Neutrophil (primary cell): ENCODE data around the gene MTM1.

Experiments
- H3K27ac ChIP-seq: fragments of 200-600 bp; sonication (generic); 2 replicates; pipeline ENCODE4 v1.5.1; 2016; ENCODE audit warnings: mild to moderate bottlenecking, moderate library complexity
- H3K27me3 ChIP-seq: fragments of 200-600 bp; sonication (generic); 2 replicates; pipeline ENCODE4 v1.6.0; 2016; ENCODE audit warnings: mild to moderate bottlenecking
- H3K36me3 ChIP-seq: fragments of 200-600 bp; sonication (generic); 2 replicates; pipeline ENCODE4 v1.5.1; 2017
- H3K4me1 ChIP-seq, 2 experiments: fragments of 200-600 bp in 1 of 2; sonication (generic) in 1 of 2; 1 replicate in 1 of 2; 2 replicates in 1 of 2; pipeline versions ENCODE4 v1.5.1 to v1.6.1; 2013 to 2016; ENCODE audit warnings: low read depth in 1 of 2, low read length in 1 of 2, mild to moderate bottlenecking in 1 of 2, moderate library complexity in 1 of 2; ENCODE audit not compliant: control insufficient read depth in 1 of 2, insufficient read depth in 1 of 2
- H3K4me3 ChIP-seq, 2 experiments: fragments of 200-600 bp in 1 of 2; sonication (generic) in 1 of 2; 1 replicate in 1 of 2; 2 replicates in 1 of 2; pipeline ENCODE4 v1.5.1; 2013 to 2016; ENCODE audit warnings: low read depth in 1 of 2, low read length in 1 of 2, mild to moderate bottlenecking in 1 of 2, moderate library complexity in 1 of 2
- H3K9me3 ChIP-seq: fragments of 200-600 bp; sonication (generic); 2 replicates; pipeline ENCODE4 v1.5.1; 2016
- TF ChIP-seq, protein P1 (sequence below): fragments of 200-600 bp; sonication (generic); IDR thresholded peaks from 2 replicates; pipeline ENCODE4 v1.5.1; 2016; ENCODE audit warnings: antibody characterized with exemption

MTM1 gene

DNA sequence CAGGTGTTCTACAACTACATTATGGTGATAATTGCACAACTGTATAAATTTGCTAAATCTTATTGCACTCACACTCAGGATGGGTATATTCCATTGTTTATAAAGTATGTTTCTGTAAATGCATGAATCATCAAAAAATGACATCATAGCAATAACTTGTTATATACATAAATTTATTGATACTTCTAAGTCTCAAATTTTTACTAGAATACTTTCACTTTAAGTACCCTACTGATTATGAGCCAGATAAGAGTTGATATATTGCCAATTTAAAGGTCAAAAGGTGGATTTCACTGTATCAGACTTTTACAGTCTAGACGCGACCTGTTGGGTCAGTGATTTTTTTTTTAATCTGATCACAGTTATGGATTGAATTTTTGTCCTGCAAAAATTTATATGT, 87.4 kb downstream of the MTM1 start:
- H3K4me3 ChIP-seq: no peak overlapping the region
- no peaks in the 10 kb centered on the region for H3K27me3 ChIP-seq
- H3K36me3 ChIP-seq: peaks cover 31% of the 10 kb centered on the region
- H3K9me3 ChIP-seq: no peaks in the 10 kb centered on the region
- H3K4me1 ChIP-seq: no peaks in the 10 kb centered on the region
- no peak overlapping the region for H3K27ac ChIP-seq
- TF ChIP-seq, protein P1, sequence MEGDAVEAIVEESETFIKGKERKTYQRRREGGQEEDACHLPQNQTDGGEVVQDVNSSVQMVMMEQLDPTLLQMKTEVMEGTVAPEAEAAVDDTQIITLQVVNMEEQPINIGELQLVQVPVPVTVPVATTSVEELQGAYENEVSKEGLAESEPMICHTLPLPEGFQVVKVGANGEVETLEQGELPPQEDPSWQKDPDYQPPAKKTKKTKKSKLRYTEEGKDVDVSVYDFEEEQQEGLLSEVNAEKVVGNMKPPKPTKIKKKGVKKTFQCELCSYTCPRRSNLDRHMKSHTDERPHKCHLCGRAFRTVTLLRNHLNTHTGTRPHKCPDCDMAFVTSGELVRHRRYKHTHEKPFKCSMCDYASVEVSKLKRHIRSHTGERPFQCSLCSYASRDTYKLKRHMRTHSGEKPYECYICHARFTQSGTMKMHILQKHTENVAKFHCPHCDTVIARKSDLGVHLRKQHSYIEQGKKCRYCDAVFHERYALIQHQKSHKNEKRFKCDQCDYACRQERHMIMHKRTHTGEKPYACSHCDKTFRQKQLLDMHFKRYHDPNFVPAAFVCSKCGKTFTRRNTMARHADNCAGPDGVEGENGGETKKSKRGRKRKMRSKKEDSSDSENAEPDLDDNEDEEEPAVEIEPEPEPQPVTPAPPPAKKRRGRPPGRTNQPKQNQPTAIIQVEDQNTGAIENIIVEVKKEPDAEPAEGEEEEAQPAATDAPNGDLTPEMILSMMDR: no peak

DNA sequence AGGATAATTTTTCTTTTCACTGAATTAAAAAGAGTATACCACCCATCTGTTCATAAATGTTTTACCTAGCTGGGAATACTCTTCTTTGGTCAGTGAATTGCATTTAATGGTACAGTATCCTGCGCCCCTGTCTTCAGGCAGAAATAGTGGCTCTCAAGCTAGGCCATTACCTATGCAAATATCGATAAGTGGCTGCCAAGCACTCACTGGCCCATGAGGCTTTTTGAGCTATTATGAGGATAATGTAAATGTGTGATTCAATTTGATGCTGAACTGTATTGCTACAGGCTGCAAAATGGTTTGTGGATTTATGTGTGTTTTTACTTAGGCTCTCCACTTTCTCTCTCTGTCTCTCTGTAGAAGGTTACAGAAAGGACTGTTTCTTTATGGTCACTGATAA, 94.7 kb downstream of the MTM1 start:
- no peaks in the 10 kb centered on the region for H3K9me3 ChIP-seq
- TF ChIP-seq, protein P1: no peak
- no peaks in the 10 kb centered on the region for H3K4me1 ChIP-seq
- H3K27me3 ChIP-seq: no peaks in the 10 kb centered on the region
- no peak overlapping the region for H3K27ac ChIP-seq
- H3K4me3 ChIP-seq: no peak overlapping the region
- H3K36me3 ChIP-seq: peaks cover 64% of the 10 kb centered on the region

DNA sequence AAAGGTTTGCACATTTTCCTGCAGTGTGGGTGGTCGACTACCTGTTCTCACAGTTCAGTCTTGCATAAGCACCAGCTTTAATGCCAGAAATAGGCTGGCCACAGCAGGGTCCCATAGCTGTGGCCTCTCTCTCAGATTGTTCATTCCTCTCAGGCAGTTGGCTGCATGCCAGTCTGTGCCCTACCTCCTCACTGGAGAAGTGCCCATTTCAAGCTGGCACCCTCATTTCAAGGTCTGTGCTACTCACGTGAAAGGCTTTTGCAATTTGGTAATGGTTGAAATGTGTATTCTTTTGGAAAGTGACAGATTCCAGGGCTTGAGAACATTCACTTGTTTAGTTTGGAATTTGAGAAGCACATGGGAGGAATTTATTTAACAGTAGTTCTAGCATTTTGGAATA, 95.9 kb downstream of the MTM1 start:
- H3K36me3 ChIP-seq: peaks cover 56% of the 10 kb centered on the region
- H3K4me3 ChIP-seq: no peak overlapping the region
- H3K9me3 ChIP-seq: no peaks in the 10 kb centered on the region
- H3K4me1 ChIP-seq: no peaks in the 10 kb centered on the region
- no peak overlapping the region for H3K27ac ChIP-seq
- H3K27me3 ChIP-seq: no peaks in the 10 kb centered on the region
- TF ChIP-seq, protein P1: no peak

DNA sequence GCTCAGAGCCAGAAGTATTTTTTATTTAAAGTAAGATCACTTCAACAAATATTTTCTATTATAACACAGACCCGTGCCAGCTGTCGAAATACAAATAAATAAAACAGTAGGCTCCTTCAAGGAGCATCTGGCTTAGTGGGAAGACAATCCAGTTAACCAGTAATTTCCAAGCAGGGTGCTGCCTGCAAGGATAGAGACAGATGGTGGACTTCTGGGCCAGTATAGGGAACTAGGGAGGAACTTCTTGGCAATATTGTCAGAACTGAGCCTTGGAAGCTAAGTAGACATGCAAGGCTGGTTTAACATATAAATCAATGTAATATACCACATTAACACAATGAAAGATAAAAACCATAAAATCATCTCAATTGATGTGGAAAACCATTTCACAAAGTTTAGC, 107.8 kb downstream of the MTM1 start:
- TF ChIP-seq, protein P1: no peak
- H3K4me1 ChIP-seq: no peaks in the 10 kb centered on the region

DNA sequence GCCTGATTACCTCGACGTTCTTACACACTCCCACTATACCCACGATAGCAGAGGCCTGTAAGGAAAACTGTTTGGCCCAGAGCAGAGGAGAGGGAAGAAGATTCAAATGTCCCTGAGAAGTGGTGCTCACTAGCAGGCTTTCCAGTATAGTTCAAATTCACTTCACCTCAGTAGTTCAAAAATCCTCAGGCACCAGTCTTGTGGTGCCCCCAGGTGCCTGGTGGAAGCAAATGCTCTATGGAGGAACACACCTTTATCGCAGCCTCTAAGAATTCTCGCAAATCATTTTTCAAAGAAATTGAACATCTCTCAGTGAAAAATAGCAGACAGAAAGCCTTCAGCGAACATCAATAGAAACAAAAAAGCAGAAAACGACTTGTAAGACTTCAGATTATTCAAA, 112.6 kb downstream of the MTM1 start:
- TF ChIP-seq, protein P1: no peak
- Histone ChIP-seq H3K4me1 (no peaks in the 10 kb centered on the region), H3K9me3 (no peaks in the 10 kb centered on the region), H3K27ac (no peak overlapping the region), H3K4me3 (no peak overlapping the region), H3K27me3 (no peaks in the 10 kb centered on the region), H3K36me3 (no peaks in the 10 kb centered on the region)

More for the DNA sequence above, 107.8 kb downstream of the MTM1 start:
- no peak overlapping the region for H3K27ac ChIP-seq
- no peaks in the 10 kb centered on the region for H3K9me3 ChIP-seq
- no peaks in the 10 kb centered on the region for H3K27me3 ChIP-seq
- peaks cover 23% of the 10 kb centered on the region for H3K36me3 ChIP-seq
- no peak overlapping the region for H3K4me3 ChIP-seq

DNA sequence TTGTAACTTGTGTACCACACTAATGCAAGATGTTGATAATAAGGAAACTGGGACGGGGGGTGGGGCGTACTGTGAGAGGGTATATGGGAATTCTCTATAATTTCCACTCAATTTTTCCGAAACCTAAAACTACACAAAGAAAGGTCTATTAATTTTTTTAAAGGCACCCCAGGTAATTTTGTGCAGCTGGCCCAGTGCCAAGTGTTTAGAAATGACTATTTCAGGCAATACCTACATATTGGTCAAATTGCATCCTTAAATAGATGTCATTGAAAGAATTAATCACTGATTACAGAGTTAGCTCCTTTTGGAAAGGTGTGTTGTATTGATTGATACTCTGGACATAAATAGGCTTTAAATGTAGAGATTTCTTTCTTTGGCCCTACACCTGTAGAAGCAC, 114.7 kb downstream of the MTM1 start:
- H3K36me3 ChIP-seq: no peaks in the 10 kb centered on the region
- H3K4me1 ChIP-seq: no peaks in the 10 kb centered on the region
- H3K27ac ChIP-seq: no peak overlapping the region
- no peaks in the 10 kb centered on the region for H3K9me3 ChIP-seq
- TF ChIP-seq, protein P1: no peak
- H3K27me3 ChIP-seq: no peaks in the 10 kb centered on the region
- H3K4me3 ChIP-seq: no peak overlapping the region
